HepG2 (cell line): ENCODE data around the gene TMED5. TPM values are rescaled to one million over a fixed set of nuclear protein-coding genes. Genes with fewer than 3 reads are reported as not detected.
A peak's percentile ranks its signal among the peaks of the same experiment; 100 is the strongest.

Experiments used
- BCL6 ChIP-seq: IDR thresholded peaks from 2 replicates; pipeline ENCODE4 v1.6.1; 2016; ENCODE audit warnings: missing genetic modification reagents, missing compliant biosample characterization
- CBX2 ChIP-seq, 2 experiments: fragments of 200-600 bp in 1 of 2; sonication (generic); formaldehyde crosslinking in 1 of 2; IDR thresholded peaks; 2 replicates each; pipeline versions ENCODE4 v1.7.0 to v1.8.1; 2018 to 2022; ENCODE audit warnings: low read depth in 2 of 2, low read length in 1 of 2, mild to moderate bottlenecking in 1 of 2, missing genetic modification reagents in 1 of 2
- HNF4A ChIP-seq: sonication (generic); formaldehyde crosslinking; IDR thresholded peaks from 2 replicates; pipeline ENCODE4 v1.4.0; 2020; ENCODE audit warnings: missing genetic modification reagents
- HNF4G ChIP-seq, 2 experiments: sonication (generic) in 1 of 2; formaldehyde crosslinking in 1 of 2; IDR thresholded peaks; 2 replicates each; pipeline versions ENCODE4 v1.4.0 to v1.6.1; 2011 to 2020; ENCODE audit warnings: borderline replicate concordance in 2 of 2, low read depth in 2 of 2, mild to moderate bottlenecking in 2 of 2, low read length in 1 of 2, missing genetic modification reagents in 1 of 2, moderate library complexity in 1 of 2
- NFE2L1 ChIP-seq: sonication (generic); formaldehyde crosslinking; IDR thresholded peaks from 2 replicates; pipeline ENCODE4 v1.4.0; 2020; ENCODE audit warnings: missing genetic modification reagents, mild to moderate bottlenecking, borderline replicate concordance
- POGZ ChIP-seq: sonication (generic); formaldehyde crosslinking; IDR thresholded peaks from 2 replicates; pipeline ENCODE4 v1.4.0; 2020; ENCODE audit warnings: mild to moderate bottlenecking, missing genetic modification reagents
- PRMT3 ChIP-seq: sonication (generic); formaldehyde crosslinking; IDR thresholded peaks from 2 replicates; pipeline ENCODE4 v1.8.1; 2022; ENCODE audit warnings: low read depth, mild to moderate bottlenecking, moderate library complexity, missing genetic modification reagents, borderline replicate concordance
- TOPORS ChIP-seq: sonication (generic); formaldehyde crosslinking; IDR thresholded peaks from 2 replicates; pipeline ENCODE4 v1.8.0; 2023; ENCODE audit warnings: mild to moderate bottlenecking, missing genetic modification reagents
- ZEB1 ChIP-seq: IDR thresholded peaks from 2 replicates; pipeline ENCODE4 v1.6.1; 2012; ENCODE audit warnings: mild to moderate bottlenecking, low read depth, inconsistent platforms; ENCODE audit not compliant: insufficient replicate concordance
- ZFP62 ChIP-seq: sonication (generic); formaldehyde crosslinking; IDR thresholded peaks from 2 replicates; pipeline ENCODE4 v1.4.0; 2020; ENCODE audit warnings: missing genetic modification reagents
- ZFX ChIP-seq: sonication (generic); formaldehyde crosslinking; IDR thresholded peaks from 2 replicates; pipeline ENCODE4 v1.4.0; 2020; ENCODE audit warnings: mild to moderate bottlenecking, low read depth, missing genetic modification reagents, moderate library complexity
- ZNF230 ChIP-seq: sonication (generic); formaldehyde crosslinking; IDR thresholded peaks from 2 replicates; pipeline ENCODE4 v1.4.0; 2020; ENCODE audit warnings: mild to moderate bottlenecking, missing genetic modification reagents
- ZNF235 ChIP-seq: sonication (generic); formaldehyde crosslinking; IDR thresholded peaks from 2 replicates; pipeline ENCODE4 v1.8.1; 2023; ENCODE audit warnings: mild to moderate bottlenecking, missing genetic modification reagents, borderline replicate concordance
- polyA plus RNA-seq, 8 experiments: library from polyadenylated mRNA; depleted of rRNA in 3 of 8; stranded (reverse) in 7 of 8; unstranded in 1 of 8; fragments of >200 nt; fragmentation: Illumina TruSeq in 4 of 8; extraction: Trizol in 4 of 8; gene quantifications; 2 replicates each; pipeline versions ENCODE4 v1.2.1 to v1.2.3, GENCODE V29; 2011 to 2016; ENCODE audit warnings: low read depth in 4 of 8, missing spikeins in 1 of 8, mixed read lengths in 1 of 8; ENCODE audit not compliant: insufficient read depth in 1 of 8
- total RNA-seq, 5 experiments: library from RNA; depleted of rRNA; stranded (reverse); fragments of >200 nt; fragmentation: Illumina TruSeq; extraction: Trizol; gene quantifications; 2 replicates each; pipeline ENCODE4 v1.2.3, GENCODE V29; 2016; ENCODE audit warnings: low read depth in 1 of 5
- TF ChIP-seq, protein P1 (sequence below): IDR thresholded peaks from 2 replicates; pipeline ENCODE4 v1.6.1; 2016; ENCODE audit warnings: low read depth, missing genetic modification reagents, missing compliant biosample characterization
- TF ChIP-seq, protein P2 (sequence below): IDR thresholded peaks from 2 replicates; pipeline ENCODE4 v1.6.1; 2016; ENCODE audit warnings: low read depth
- TF ChIP-seq, protein P3 (sequence below): sonication (generic); formaldehyde crosslinking; IDR thresholded peaks from 2 replicates; pipeline ENCODE4 v1.4.0; 2020; ENCODE audit warnings: missing genetic modification reagents
- TF ChIP-seq, protein P4 (sequence below): sonication (generic); formaldehyde crosslinking; IDR thresholded peaks from 2 replicates; pipeline ENCODE4 v1.4.0; 2020; ENCODE audit warnings: missing genetic modification reagents, borderline replicate concordance

The TMED5 gene
- total and polyA plus RNA-seq, 2 of the 13 experiments (the other 11 are each of a cell fraction or from before 2014, with no cell fraction given) = 58.1 to 99.0 TPM

DNA sequence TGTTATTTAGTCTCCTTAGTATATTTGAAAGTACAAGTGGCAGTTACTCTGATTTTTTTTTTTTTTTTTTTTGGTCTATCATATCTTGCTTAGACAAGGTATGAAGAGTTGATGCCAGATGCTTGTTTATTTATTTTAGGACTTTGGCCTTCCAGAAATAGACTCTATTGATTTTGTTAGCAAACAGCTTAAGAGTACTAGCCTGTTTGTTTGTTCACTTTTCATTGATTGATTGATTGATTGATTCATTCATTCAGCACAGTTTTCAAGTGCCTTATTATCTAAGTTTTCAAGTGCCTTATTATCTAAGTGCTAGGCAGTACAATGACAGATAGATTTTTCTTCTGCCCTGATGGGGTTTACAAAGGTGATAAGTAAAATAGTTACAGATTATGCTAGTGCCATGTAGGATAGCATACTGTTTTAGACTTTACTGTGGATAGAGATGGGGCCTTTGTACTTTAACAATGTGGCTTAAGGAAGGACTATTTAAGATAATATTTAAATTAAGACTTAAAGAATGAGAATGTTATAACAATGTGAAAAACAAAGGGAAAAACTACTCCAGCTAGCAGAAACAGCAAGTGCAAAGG lies 50.6 kb downstream of the TMED5 start (continued):
- TF ChIP-seq, protein P1, sequence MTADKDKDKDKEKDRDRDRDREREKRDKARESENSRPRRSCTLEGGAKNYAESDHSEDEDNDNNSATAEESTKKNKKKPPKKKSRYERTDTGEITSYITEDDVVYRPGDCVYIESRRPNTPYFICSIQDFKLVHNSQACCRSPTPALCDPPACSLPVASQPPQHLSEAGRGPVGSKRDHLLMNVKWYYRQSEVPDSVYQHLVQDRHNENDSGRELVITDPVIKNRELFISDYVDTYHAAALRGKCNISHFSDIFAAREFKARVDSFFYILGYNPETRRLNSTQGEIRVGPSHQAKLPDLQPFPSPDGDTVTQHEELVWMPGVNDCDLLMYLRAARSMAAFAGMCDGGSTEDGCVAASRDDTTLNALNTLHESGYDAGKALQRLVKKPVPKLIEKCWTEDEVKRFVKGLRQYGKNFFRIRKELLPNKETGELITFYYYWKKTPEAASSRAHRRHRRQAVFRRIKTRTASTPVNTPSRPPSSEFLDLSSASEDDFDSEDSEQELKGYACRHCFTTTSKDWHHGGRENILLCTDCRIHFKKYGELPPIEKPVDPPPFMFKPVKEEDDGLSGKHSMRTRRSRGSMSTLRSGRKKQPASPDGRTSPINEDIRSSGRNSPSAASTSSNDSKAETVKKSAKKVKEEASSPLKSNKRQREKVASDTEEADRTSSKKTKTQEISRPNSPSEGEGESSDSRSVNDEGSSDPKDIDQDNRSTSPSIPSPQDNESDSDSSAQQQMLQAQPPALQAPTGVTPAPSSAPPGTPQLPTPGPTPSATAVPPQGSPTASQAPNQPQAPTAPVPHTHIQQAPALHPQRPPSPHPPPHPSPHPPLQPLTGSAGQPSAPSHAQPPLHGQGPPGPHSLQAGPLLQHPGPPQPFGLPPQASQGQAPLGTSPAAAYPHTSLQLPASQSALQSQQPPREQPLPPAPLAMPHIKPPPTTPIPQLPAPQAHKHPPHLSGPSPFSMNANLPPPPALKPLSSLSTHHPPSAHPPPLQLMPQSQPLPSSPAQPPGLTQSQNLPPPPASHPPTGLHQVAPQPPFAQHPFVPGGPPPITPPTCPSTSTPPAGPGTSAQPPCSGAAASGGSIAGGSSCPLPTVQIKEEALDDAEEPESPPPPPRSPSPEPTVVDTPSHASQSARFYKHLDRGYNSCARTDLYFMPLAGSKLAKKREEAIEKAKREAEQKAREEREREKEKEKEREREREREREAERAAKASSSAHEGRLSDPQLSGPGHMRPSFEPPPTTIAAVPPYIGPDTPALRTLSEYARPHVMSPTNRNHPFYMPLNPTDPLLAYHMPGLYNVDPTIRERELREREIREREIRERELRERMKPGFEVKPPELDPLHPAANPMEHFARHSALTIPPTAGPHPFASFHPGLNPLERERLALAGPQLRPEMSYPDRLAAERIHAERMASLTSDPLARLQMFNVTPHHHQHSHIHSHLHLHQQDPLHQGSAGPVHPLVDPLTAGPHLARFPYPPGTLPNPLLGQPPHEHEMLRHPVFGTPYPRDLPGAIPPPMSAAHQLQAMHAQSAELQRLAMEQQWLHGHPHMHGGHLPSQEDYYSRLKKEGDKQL (CRISPR knock-in tag) = 0 out of 2 replicates have a peak, but pooled peaks have one; percentile 63
- TF ChIP-seq, protein P2, sequence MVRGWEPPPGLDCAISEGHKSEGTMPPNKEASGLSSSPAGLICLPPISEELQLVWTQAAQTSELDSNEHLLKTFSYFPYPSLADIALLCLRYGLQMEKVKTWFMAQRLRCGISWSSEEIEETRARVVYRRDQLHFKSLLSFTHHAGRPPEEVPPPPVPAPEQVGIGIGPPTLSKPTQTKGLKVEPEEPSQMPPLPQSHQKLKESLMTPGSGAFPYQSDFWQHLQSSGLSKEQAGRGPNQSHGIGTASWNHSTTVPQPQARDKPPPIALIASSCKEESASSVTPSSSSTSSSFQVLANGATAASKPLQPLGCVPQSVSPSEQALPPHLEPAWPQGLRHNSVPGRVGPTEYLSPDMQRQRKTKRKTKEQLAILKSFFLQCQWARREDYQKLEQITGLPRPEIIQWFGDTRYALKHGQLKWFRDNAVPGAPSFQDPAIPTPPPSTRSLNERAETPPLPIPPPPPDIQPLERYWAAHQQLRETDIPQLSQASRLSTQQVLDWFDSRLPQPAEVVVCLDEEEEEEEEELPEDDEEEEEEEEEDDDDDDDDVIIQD (CRISPR knock-in tag) = peak; percentile 24; the same call in 1 of the 2 replicates
- TF ChIP-seq HNF4A (CRISPR knock-in tag) (peak; percentile 70), POGZ (CRISPR knock-in tag) (peak; percentile 39; the same call in 1 of the 2 replicates), BCL6 (CRISPR knock-in tag) (peak; percentile 76), CBX2 (IDR thresholded peaks at IDR 0.05; ENCODE audit: low read depth, low read length) (no peak), CBX2 (CRISPR knock-in tag; IDR thresholded peaks at IDR 0.05; ENCODE audit: low read depth) (no peak), ZNF230 (CRISPR knock-in tag) (no peak), ZNF235 (CRISPR knock-in tag) (no peak), HNF4G (IDR thresholded peaks at IDR 0.05; ENCODE audit: borderline replicate concordance, low read depth, low read length) (peak; percentile 30; the same call in 1 of the 2 replicates), HNF4G (CRISPR knock-in tag; IDR thresholded peaks at IDR 0.05; ENCODE audit: borderline replicate concordance, low read depth) (no peak), ZFP62 (CRISPR knock-in tag) (no peak), ZFX (CRISPR knock-in tag) (no peak), TOPORS (no peak), PRMT3 (CRISPR knock-in tag) (no peak), NFE2L1 (no peak), ZEB1 (no peak)
- TF ChIP-seq, protein P3, sequence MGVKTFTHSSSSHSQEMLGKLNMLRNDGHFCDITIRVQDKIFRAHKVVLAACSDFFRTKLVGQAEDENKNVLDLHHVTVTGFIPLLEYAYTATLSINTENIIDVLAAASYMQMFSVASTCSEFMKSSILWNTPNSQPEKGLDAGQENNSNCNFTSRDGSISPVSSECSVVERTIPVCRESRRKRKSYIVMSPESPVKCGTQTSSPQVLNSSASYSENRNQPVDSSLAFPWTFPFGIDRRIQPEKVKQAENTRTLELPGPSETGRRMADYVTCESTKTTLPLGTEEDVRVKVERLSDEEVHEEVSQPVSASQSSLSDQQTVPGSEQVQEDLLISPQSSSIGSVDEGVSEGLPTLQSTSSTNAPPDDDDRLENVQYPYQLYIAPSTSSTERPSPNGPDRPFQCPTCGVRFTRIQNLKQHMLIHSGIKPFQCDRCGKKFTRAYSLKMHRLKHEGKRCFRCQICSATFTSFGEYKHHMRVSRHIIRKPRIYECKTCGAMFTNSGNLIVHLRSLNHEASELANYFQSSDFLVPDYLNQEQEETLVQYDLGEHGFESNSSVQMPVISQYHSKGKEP (CRISPR knock-in tag) = no peak
- TF ChIP-seq, protein P4, sequence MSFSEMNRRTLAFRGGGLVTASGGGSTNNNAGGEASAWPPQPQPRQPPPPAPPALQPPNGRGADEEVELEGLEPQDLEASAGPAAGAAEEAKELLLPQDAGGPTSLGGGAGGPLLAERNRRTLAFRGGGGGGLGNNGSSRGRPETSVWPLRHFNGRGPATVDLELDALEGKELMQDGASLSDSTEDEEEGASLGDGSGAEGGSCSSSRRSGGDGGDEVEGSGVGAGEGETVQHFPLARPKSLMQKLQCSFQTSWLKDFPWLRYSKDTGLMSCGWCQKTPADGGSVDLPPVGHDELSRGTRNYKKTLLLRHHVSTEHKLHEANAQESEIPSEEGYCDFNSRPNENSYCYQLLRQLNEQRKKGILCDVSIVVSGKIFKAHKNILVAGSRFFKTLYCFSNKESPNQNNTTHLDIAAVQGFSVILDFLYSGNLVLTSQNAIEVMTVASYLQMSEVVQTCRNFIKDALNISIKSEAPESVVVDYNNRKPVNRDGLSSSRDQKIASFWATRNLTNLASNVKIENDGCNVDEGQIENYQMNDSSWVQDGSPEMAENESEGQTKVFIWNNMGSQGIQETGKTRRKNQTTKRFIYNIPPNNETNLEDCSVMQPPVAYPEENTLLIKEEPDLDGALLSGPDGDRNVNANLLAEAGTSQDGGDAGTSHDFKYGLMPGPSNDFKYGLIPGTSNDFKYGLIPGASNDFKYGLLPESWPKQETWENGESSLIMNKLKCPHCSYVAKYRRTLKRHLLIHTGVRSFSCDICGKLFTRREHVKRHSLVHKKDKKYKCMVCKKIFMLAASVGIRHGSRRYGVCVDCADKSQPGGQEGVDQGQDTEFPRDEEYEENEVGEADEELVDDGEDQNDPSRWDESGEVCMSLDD (CRISPR knock-in tag) = no peak
